Thyroid gland (tissue), 4 donors: ENCODE data around the gene PLEKHJ1. TPM values are rescaled to one million over a fixed set of nuclear protein-coding genes. Genes with fewer than 3 reads are reported as not detected.
A peak's percentile ranks its signal among the peaks of the same experiment; 100 is the strongest.

ENCODE experiments used
- DNase-seq, 2 donors: peaks; one replicate each; pipeline ENCODE4 v3.0.0-alpha.2; 2019
- H3K27ac ChIP-seq, 3 donors: fragments of 200-600 bp; sonication (generic); 1 replicate in 2 of 3; 2 replicates in 1 of 3; pipeline ENCODE4 v1.5.1; 2016 to 2019; ENCODE audit warnings: mild to moderate bottlenecking in 1 of 3, moderate library complexity in 1 of 3
- H3K27me3 ChIP-seq: fragments of 200-600 bp; sonication (generic); one replicate; pipeline ENCODE4 v1.5.1; 2019
- H3K36me3 ChIP-seq, 2 donors: fragments of 200-600 bp; sonication (generic); one replicate each; pipeline ENCODE4 v1.5.1; 2016 to 2019
- H3K4me1 ChIP-seq, 2 donors: fragments of 200-600 bp; sonication (generic); one replicate each; pipeline ENCODE4 v1.5.1; 2017 to 2019
- H3K4me3 ChIP-seq, 3 donors: fragments of 200-600 bp; sonication (generic); replicated peaks in 1 of 3; 1 replicate in 2 of 3; 2 replicates in 1 of 3; pipeline ENCODE4 v1.5.1; 2016; ENCODE audit warnings: mild to moderate bottlenecking in 1 of 3
- H3K9me3 ChIP-seq: fragments of 200-600 bp; sonication (generic); one replicate; pipeline ENCODE4 v1.5.1; 2017
- POLR2A ChIP-seq, 2 donors: fragments of 450-650 bp; IDR thresholded peaks; one replicate each; pipeline ENCODE4 v1.6.1; 2017; ENCODE audit warnings: antibody characterized with exemption in 2 of 2, mild to moderate bottlenecking in 2 of 2, moderate library complexity in 1 of 2
- WGBS, 2 donors: methylation state at CpG; one replicate each; pipeline ENCODE4 v1.1.5; 2017; 5-methylcytosine and 5-hydroxymethylcytosine counted together
- intact Hi-C: fragments of 100-400 bp; cut with DNase I; formaldehyde crosslinking; loops from one replicate; pipeline ENCODE4 v1.15.1; 2023
- total RNA-seq, 4 donors: library from RNA; depleted of rRNA; stranded (reverse); fragments of >200 nt; gene quantifications; one replicate each; pipeline ENCODE4 v1.2.3, GENCODE V29; 2016
- TF ChIP-seq, protein P1 (sequence below), 6 experiments: fragments of 200-600 bp in 3 of 6; fragments of 450-650 bp in 3 of 6; sonication (generic) in 3 of 6; IDR thresholded peaks; one replicate each; pipeline ENCODE4 v1.5.1; 2016 to 2019; ENCODE audit warnings: antibody characterized with exemption in 6 of 6, mild to moderate bottlenecking in 2 of 6, inconsistent platforms in 1 of 6, moderate library complexity in 1 of 6

PLEKHJ1 gene
- total RNA-seq, 4 donors from 2014 or later: 86.7 to 179 (median 131) TPM

GRCh38 chr19:2237869-2238153 is 1.7 kb upstream of the PLEKHJ1 start:
- Histone ChIP-seq H3K27ac (no peak overlapping the region), H3K36me3 (peaks cover 0 to 10% of the 10 kb centered on the region in 2 donors), H3K4me1 (peaks cover 58 to 67% of the 10 kb centered on the region in 2 donors), H3K27me3 (no peaks in the 10 kb centered on the region), H3K4me3 (peak overlapping the region in 1 of 3 donors; percentile 86), H3K9me3 (no peaks in the 10 kb centered on the region)
- intact Hi-C loops: loop anchor here (2.0 to 5.0 kb wide), 2 partner anchors 33 to 94 kb away; no protein-coding TSS in a partner anchor
- 70 to 77% methylated on average over 6 of the region's 6 CpGs for WGBS, 2 donors
- TF ChIP-seq, protein P1, sequence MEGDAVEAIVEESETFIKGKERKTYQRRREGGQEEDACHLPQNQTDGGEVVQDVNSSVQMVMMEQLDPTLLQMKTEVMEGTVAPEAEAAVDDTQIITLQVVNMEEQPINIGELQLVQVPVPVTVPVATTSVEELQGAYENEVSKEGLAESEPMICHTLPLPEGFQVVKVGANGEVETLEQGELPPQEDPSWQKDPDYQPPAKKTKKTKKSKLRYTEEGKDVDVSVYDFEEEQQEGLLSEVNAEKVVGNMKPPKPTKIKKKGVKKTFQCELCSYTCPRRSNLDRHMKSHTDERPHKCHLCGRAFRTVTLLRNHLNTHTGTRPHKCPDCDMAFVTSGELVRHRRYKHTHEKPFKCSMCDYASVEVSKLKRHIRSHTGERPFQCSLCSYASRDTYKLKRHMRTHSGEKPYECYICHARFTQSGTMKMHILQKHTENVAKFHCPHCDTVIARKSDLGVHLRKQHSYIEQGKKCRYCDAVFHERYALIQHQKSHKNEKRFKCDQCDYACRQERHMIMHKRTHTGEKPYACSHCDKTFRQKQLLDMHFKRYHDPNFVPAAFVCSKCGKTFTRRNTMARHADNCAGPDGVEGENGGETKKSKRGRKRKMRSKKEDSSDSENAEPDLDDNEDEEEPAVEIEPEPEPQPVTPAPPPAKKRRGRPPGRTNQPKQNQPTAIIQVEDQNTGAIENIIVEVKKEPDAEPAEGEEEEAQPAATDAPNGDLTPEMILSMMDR (IDR thresholded peaks at IDR 0.05): no peak
- no peak for TF ChIP-seq POLR2A (IDR thresholded peaks at IDR 0.05)
- DNase-seq: no peak

- Histone ChIP-seq H3K27ac (peak overlapping the region; percentile 96 to 99 (median 98)), H3K4me1 (peaks cover 58 to 67% of the 10 kb centered on the region in 2 donors)
These were observed 1.1 kb upstream of the PLEKHJ1 start for GRCh38 chr19:2237051-2237868.

DNA sequence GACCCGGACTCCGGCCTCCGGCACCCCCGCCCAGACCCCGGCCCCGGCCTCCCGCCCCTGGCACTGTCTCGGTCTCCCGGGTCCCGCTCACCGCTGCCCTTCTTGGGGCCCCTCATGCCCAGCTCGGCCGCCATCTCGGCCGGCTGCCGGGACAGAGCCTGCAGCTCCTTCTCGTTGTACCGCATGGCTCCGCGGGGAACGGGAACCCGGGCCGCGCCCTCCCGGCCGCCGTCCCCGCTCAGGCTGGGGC is 140 bp downstream of the PLEKHJ1 start:
- H3K9me3 ChIP-seq: no peaks in the 10 kb centered on the region
- 0% methylated on average over 2 to 5 of the region's 28 CpGs for WGBS, 2 donors
- intact Hi-C loops: loop anchor here (2.0 to 5.0 kb wide), 2 partner anchors 35 to 96 kb away; no protein-coding TSS in a partner anchor
- H3K4me1 ChIP-seq: peaks cover 45 to 57% of the 10 kb centered on the region in 2 donors
- peak overlapping the region; percentile 51 to 92 (median 86) for H3K4me3 ChIP-seq
- no peaks in the 10 kb centered on the region for H3K27me3 ChIP-seq
- no peak for DNase-seq
- TF ChIP-seq POLR2A (IDR thresholded peaks at IDR 0.05): peak in 1 of 2 donors; percentile 36
- TF ChIP-seq, protein P1 (IDR thresholded peaks at IDR 0.05): no peak
- H3K27ac ChIP-seq: peak overlapping the region; percentile 96 to 99 (median 98)
- H3K36me3 ChIP-seq: peaks cover 6 to 12% of the 10 kb centered on the region in 2 donors

More at GRCh38 chr19:2237051-2237868, 1.1 kb upstream of the PLEKHJ1 start:
- peaks cover 4 to 12% of the 10 kb centered on the region in 2 donors for H3K36me3 ChIP-seq
- no peaks in the 10 kb centered on the region for H3K27me3 ChIP-seq
- DNase-seq: no peak
- no peak for TF ChIP-seq POLR2A (IDR thresholded peaks at IDR 0.05)
- TF ChIP-seq, protein P1 (IDR thresholded peaks at IDR 0.05): no peak
- H3K4me3 ChIP-seq: peak overlapping the region; percentile 70 to 92 (median 86)
- WGBS, 2 donors: 46 to 59% methylated on average over 33 to 42 of the region's 43 CpGs
- H3K9me3 ChIP-seq: no peaks in the 10 kb centered on the region
- intact Hi-C loops: loop anchor here (2.0 to 5.0 kb wide), 2 partner anchors 34 to 95 kb away; no protein-coding TSS in a partner anchor

GRCh38 chr19:2235381-2236063 is 607 bp downstream of the PLEKHJ1 start:
- Histone ChIP-seq H3K27me3 (no peaks in the 10 kb centered on the region), H3K36me3 (peaks cover 8 to 15% of the 10 kb centered on the region in 2 donors), H3K27ac (peak overlapping the region; percentile 96 to 99 (median 98)), H3K9me3 (no peaks in the 10 kb centered on the region), H3K4me3 (peak overlapping the region; percentile 51 to 92 (median 86)), H3K4me1 (peaks cover 40 to 52% of the 10 kb centered on the region in 2 donors)
- 1 to 3% methylated on average over 8 to 18 of the region's 48 CpGs for WGBS, 2 donors
- TF ChIP-seq, protein P1 (IDR thresholded peaks at IDR 0.05): peak in 1 of 6 experiments; percentile 15
- peak in 1 of 2 donors; percentile 64 for TF ChIP-seq POLR2A (IDR thresholded peaks at IDR 0.05)
- peak; percentile 77 to 84 for DNase-seq
- intact Hi-C loops: loop anchor here (2.0 to 5.0 kb wide), 2 partner anchors 35 to 97 kb away; no protein-coding TSS in a partner anchor
